CD4-positive, alpha-beta T cell (primary cell): ENCODE measurements around the gene PRKAR2B. TPM values are rescaled to one million over a fixed set of nuclear protein-coding genes. Genes with fewer than 3 reads are reported as not detected.

Source experiments
- ATAC-seq: fragments of 200-7000 bp; cut with Tn5 transposase; one replicate; pipeline ENCODE4 v1.10.0; 2022; ENCODE audit warnings: mild to moderate bottlenecking; ENCODE audit not compliant: poor library complexity
- CTCF ChIA-PET: fragments of 350-600 bp; sonication (Branson Sonifier 250); formaldehyde crosslinking; loops from one replicate; lab custom pipeline; 2021; ENCODE audit warnings: antibody characterized with exemption, inconsistent platforms; lab: Charles Lee
- POLR2A ChIA-PET: fragments of 350-600 bp; sonication (Branson Sonifier 250); formaldehyde crosslinking; loops from one replicate; lab custom pipeline; 2021; ENCODE audit warnings: antibody characterized with exemption, inconsistent platforms; lab: Charles Lee
- DNase-seq, 14 experiments: peaks; one replicate each; pipeline ENCODE4 v3.0.0-alpha.2; 2013 to 2020; ENCODE audit warnings: mixed read lengths in 2 of 14
- H3K27ac ChIP-seq, 2 donors: one replicate each; pipeline versions ENCODE4 v1.5.1 to v1.7.0; 2013; ENCODE audit warnings: low read length in 2 of 2, low read depth in 1 of 2, mild to moderate bottlenecking in 1 of 2
- H3K27me3 ChIP-seq, 2 experiments: 1 replicate in 1 of 2; 2 replicates in 1 of 2; pipeline versions ENCODE4 v1.6.1 to v1.7.0; 2013; ENCODE audit warnings: low read length in 2 of 2, control low read depth in 1 of 2, mild to moderate bottlenecking in 1 of 2, moderate library complexity in 1 of 2; ENCODE audit not compliant: insufficient read depth in 2 of 2, control insufficient read depth in 1 of 2
- H3K36me3 ChIP-seq: one replicate; pipeline ENCODE4 v1.6.1; 2013; ENCODE audit warnings: low read length, control low read depth; ENCODE audit not compliant: insufficient read depth
- H3K4me1 ChIP-seq: one replicate; pipeline ENCODE4 v1.6.1; 2013; ENCODE audit warnings: low read length, control low read depth; ENCODE audit not compliant: insufficient read depth
- H3K4me3 ChIP-seq: one replicate; pipeline ENCODE4 v1.5.1; 2013; ENCODE audit warnings: mild to moderate bottlenecking, low read length, moderate library complexity
- H3K9me3 ChIP-seq, 2 experiments: 1 replicate in 1 of 2; 2 replicates in 1 of 2; pipeline versions ENCODE4 v1.6.1 to v1.7.0; 2013; ENCODE audit warnings: low read length in 2 of 2, mild to moderate bottlenecking in 2 of 2, control low read depth in 1 of 2, moderate library complexity in 1 of 2; ENCODE audit not compliant: control insufficient read depth in 1 of 2, insufficient read depth in 1 of 2
- H3K27ac Mint-ChIP-seq: one replicate; pipeline ENCODE4 v1.8.0; 2020; ENCODE audit warnings: mixed read lengths
- H3K27me3 Mint-ChIP-seq: one replicate; pipeline ENCODE4 v1.8.0; 2021; ENCODE audit warnings: mixed read lengths
- H3K36me3 Mint-ChIP-seq: one replicate; pipeline ENCODE4 v1.8.0; 2021; ENCODE audit warnings: low read depth, mixed read lengths
- H3K4me1 Mint-ChIP-seq: one replicate; pipeline ENCODE4 v1.8.0; 2021; ENCODE audit warnings: low read depth, mixed read lengths
- H3K4me3 Mint-ChIP-seq: one replicate; pipeline ENCODE4 v1.8.0; 2020; ENCODE audit warnings: mild to moderate bottlenecking, mixed read lengths
- H3K9me3 Mint-ChIP-seq: one replicate; pipeline ENCODE4 v1.8.0; 2020; ENCODE audit warnings: mixed read lengths
- intact Hi-C, 2 experiments: fragments of 100-400 bp; cut with DNase I in 1 of 2; cut with micrococcal nuclease in 1 of 2; formaldehyde crosslinking; loops; one replicate each; pipeline versions ENCODE4 v1.15.1 to v1.9.0; 2023 to 2025; cut with DNase I, micrococcal nuclease
- total RNA-seq, 174 experiments: library from RNA in 2 of 174; stranded (reverse) in 2 of 174; gene quantifications; one replicate each; pipeline ENCODE4 v1.2.3 and lab custom pipeline; 2021 to 2026
- TF ChIP-seq, protein P1 (sequence below): fragments of 200-600 bp; IDR thresholded peaks from one replicate; pipeline ENCODE4 v1.8.0; 2022; ENCODE audit warnings: antibody characterized with exemption, mild to moderate bottlenecking

The PRKAR2B gene
- total RNA-seq, 2 experiments from 2014 or later, result 0.41 to 0.42 TPM

DNA sequence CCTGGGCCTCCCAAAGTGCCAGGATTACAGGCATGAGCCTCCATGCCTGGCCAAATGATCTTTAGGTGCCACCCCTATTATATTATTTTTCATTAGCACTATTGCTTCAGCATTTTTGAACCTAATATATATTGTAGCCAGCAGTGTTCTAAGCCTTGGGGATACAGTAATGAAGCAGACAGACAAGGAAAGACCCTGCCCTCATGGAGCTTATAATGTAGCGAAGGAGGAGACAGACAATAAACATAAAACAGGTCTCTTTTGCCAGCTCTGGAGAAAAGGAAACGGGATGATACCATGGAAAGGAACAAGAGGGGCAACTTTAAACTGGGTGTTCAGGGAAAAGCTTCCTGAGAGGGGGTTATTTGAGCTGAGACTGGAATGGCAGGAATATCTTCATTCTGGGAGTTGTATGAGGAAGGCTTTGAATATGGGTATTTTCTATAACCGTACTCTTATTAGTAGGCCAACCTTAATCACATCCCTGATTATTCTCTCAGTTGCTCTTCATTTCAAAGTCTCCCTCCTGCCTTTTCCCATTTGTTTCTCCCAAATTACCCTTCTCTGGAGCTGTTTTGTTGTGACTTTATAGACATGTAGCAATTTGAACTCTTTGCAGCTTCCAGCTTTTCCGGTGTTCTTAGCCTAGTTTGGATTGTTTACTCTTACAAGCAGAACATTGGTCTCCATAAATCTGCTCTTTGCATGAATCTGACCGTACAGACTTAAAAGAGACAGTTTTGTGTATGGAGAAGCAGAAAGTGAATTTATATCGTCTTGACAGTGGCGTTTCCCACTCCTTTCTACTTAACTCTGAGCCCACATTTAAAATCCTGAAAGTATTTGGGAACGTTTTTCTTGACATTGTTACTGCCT, 19.0 kb downstream of the PRKAR2B start:
- DNase-seq, result no peak
- Histone ChIP-seq H3K4me1 (no peaks in the 10 kb centered on the region), H3K4me3 (no peak overlapping the region), H3K36me3 (no peaks in the 10 kb centered on the region), H3K9me3 (no peaks in the 10 kb centered on the region), H3K27me3 (no peaks in the 10 kb centered on the region), H3K27ac (no peak overlapping the region)
- ChIA-PET POLR2A (no interaction called here), CTCF (no interaction called here)
- no peaks in the 10 kb centered on the region for H3K36me3 Mint-ChIP-seq
- peaks cover 5% of the 10 kb centered on the region for H3K27me3 Mint-ChIP-seq
- TF ChIP-seq, protein P1, sequence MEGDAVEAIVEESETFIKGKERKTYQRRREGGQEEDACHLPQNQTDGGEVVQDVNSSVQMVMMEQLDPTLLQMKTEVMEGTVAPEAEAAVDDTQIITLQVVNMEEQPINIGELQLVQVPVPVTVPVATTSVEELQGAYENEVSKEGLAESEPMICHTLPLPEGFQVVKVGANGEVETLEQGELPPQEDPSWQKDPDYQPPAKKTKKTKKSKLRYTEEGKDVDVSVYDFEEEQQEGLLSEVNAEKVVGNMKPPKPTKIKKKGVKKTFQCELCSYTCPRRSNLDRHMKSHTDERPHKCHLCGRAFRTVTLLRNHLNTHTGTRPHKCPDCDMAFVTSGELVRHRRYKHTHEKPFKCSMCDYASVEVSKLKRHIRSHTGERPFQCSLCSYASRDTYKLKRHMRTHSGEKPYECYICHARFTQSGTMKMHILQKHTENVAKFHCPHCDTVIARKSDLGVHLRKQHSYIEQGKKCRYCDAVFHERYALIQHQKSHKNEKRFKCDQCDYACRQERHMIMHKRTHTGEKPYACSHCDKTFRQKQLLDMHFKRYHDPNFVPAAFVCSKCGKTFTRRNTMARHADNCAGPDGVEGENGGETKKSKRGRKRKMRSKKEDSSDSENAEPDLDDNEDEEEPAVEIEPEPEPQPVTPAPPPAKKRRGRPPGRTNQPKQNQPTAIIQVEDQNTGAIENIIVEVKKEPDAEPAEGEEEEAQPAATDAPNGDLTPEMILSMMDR, result no peak
- H3K4me3 Mint-ChIP-seq, result no peak overlapping the region
- H3K4me1 Mint-ChIP-seq, result no peaks in the 10 kb centered on the region
- ATAC-seq, result no peak
- no peak overlapping the region for H3K27ac Mint-ChIP-seq
- intact Hi-C loops, result no loop called here
- no peaks in the 10 kb centered on the region for H3K9me3 Mint-ChIP-seq

DNA sequence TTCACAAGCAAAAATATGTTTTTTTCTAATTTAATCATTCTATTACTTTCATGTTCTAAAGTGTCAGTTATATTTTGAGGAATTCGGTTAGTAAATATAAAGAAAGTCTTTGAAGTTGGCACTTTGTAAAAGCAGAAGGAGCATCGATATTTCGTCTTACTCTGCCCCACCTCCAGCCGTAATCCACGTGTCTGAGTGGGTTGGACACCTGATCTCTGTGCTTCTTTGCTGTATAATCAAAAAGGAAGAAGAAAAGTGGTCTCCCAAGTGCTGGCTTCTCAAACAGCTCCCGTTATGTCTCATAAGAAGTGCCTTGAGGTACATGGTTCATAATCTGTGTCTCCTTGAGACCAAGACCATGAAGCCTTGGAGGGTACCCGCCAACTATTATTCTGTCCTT, 19.8 kb downstream of the PRKAR2B start:
- no peaks in the 10 kb centered on the region for H3K9me3 Mint-ChIP-seq
- Histone ChIP-seq H3K27ac (no peak overlapping the region), H3K4me3 (no peak overlapping the region), H3K9me3 (no peaks in the 10 kb centered on the region), H3K4me1 (no peaks in the 10 kb centered on the region), H3K27me3 (no peaks in the 10 kb centered on the region), H3K36me3 (no peaks in the 10 kb centered on the region)
- peaks cover 5% of the 10 kb centered on the region for H3K27me3 Mint-ChIP-seq
- CTCF ChIA-PET, result no interaction called here
- ATAC-seq (no peak), DNase-seq (no peak)
- no peak overlapping the region for H3K4me3 Mint-ChIP-seq
- H3K36me3 Mint-ChIP-seq, result no peaks in the 10 kb centered on the region
- H3K27ac Mint-ChIP-seq, result no peak overlapping the region
- intact Hi-C loops, result no loop called here
- H3K4me1 Mint-ChIP-seq, result no peaks in the 10 kb centered on the region
- POLR2A ChIA-PET, result no interaction called here
- TF ChIP-seq, protein P1, result no peak

DNA sequence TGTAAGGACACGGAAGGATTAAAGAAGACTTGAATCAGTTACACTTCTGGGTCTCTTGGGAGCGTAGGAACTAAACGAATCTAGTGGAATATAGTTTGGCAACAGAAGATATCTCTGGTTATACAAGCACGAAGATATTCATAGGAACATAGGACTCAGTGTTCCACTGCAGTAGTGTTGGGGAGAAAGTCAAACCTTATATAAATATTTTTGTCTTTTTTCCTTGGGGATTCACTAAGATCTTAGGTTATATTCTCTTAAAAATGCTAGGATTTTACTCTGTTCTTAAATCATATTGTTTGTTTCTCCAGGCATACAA, 21.4 kb downstream of the PRKAR2B start:
- Histone ChIP-seq H3K27me3 (no peaks in the 10 kb centered on the region), H3K4me1 (no peaks in the 10 kb centered on the region), H3K4me3 (no peak overlapping the region), H3K27ac (no peak overlapping the region), H3K9me3 (no peaks in the 10 kb centered on the region), H3K36me3 (no peaks in the 10 kb centered on the region)
- ATAC-seq (no peak), DNase-seq (no peak)
- intact Hi-C loops, result no loop called here
- no peaks in the 10 kb centered on the region for H3K36me3 Mint-ChIP-seq
- no peak overlapping the region for H3K4me3 Mint-ChIP-seq
- no peaks in the 10 kb centered on the region for H3K9me3 Mint-ChIP-seq
- TF ChIP-seq, protein P1, result no peak
- ChIA-PET POLR2A (no interaction called here), CTCF (no interaction called here)
- H3K27ac Mint-ChIP-seq, result no peak overlapping the region
- H3K27me3 Mint-ChIP-seq, result peaks cover 5% of the 10 kb centered on the region
- H3K4me1 Mint-ChIP-seq, result no peaks in the 10 kb centered on the region
